Renal pelvis (tissue), 4 donors: ENCODE data around the gene NPR2. TPM values are rescaled to one million over a fixed set of nuclear protein-coding genes. Genes with fewer than 3 reads are reported as not detected.

Experiments
- DNase-seq: peaks from one replicate; pipeline ENCODE4 v3.0.0-alpha.2; 2013
- polyA plus RNA-seq, 3 donors: library from polyadenylated mRNA; unstranded; fragments of 120-200 nt; gene quantifications; one replicate each; pipeline ENCODE4 v1.2.1, GENCODE V29; 2013; ENCODE audit not compliant: insufficient read length in 3 of 3

The NPR2 gene
- polyA plus RNA-seq, 3 donors: 24.5 to 29.4 (median 28.2) TPM

GRCh38 chr9:35828716-35829083 lies 37.3 kb downstream of the NPR2 start, which contains the start of gene FAM221B:
FAM221B (minus strand) TSS chr9:35828732; CDS start chr9:35826161, 2,571 bp downstream.
- DNase-seq: peak; percentile 41

GRCh38 chr9:35829084-35829763 lies 37.8 kb downstream of the NPR2 start, which contains the start of gene TMEM8B:
TMEM8B (plus strand) TSS chr9:35829228; CDS start chr9:35829448, 220 bp downstream.
- peak; percentile 97 for DNase-seq

DNA sequence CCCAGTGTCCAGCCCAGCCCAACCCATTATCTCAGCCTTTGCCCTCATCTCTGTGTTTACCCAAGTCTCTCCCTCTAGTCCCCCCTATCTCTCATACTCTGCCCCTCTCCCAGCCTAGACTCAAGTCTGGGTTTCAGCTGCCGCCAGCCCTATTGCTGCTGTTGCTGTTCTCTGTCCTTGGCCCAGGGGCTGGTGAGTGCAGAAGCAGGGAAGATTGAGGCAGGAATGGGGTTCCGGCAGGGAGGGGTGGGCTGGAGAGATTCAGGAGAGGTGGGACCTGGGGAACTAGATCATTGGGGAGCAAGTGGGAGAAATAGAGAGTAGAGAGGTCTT lies 38.3 kb downstream of the NPR2 start:
- DNase-seq: no peak

DNA sequence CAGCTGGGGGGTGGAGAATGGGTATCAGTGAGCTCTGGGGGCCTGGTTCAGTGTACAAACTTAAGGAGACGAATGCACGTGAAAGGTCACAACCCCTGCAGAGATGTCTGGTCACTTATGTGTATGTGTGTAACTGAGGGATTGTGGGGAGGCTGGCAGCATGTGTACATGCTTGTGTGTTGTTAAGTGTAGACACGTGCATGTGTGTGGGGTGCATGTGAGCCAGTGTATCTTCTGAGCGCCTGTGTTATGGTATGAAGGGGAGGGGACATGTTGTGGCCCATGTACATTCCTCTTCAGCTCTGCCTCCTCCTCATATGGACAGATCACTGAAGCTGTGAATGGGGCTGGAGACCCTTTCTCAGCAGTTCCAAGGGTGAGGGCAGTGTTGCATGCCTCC lies 39.6 kb downstream of the NPR2 start:
- no peak for DNase-seq

GRCh38 chr9:35832814-35833213 lies 41.4 kb downstream of the NPR2 start:
- no peak for DNase-seq

DNA sequence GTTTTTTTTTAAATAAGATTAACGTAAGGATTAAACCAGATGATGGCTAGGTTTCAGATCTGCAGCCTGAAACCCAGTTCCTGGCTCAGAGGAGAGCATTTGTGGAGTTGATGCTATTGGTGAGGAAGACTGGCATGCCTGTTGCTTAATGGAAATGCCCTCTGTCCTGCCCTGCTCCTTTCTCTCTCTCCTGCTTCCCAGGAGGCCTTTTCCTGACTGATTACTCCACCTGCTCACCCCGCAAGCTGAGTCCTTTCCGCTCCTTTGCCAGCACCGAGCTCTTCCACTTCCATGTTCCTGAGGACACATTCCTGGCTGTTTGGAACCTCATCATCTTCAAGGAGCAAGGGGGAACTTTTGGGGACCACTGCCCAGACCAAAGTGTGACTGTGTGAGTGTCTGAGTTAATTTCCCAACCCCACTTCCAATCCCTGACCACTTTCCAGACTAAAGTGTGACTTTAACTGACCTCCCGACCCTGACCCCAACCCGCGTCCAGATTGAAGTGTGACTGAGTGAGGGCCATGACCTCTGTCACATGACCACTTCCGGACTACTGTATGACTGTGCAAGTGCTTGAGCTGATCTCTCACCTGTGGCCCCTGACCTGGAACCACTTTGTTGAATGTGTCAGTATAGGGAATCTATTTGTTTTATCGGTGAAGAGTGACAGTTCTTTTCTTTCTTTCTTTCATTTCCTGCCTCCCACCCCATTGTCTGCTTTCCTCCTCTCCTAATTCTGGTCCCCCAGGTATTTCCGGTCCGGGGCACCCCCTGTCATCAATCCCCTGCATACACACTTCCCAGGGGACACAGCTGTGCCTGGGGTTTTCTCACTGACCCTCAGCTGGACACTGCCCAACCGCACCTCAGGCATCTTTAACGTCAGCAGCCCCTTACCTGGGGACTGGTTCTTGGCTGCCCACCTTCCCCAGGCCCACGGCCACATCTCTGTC lies 43.1 kb downstream of the NPR2 start:
- DNase-seq: no peak

DNA sequence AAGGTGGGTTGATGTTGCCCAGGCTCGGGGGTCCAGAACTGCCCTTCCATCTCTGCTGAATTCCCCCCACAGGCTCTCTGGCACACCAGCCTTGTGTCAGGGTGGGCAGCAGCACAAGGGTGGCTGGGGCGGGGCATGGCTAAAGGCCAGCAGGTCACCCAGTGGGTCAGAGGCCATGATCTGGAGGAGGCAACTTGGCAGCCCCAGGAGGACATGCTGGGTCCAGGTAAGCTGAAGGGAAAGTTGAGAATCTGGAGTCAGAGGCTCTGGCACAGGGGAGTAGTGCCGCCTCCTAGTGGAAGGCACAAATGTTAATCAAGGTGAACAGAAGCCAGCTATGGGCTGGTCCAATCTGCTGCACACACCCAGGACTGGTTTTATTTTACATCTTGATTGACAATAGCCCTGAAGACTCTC lies 43.8 kb downstream of the NPR2 start:
- no peak for DNase-seq

GRCh38 chr9:35835766-35836165 lies 44.4 kb downstream of the NPR2 start:
- no peak for DNase-seq

GRCh38 chr9:35836595-35836994 lies 45.2 kb downstream of the NPR2 start:
- DNase-seq: no peak

GRCh38 chr9:35839926-35840325 lies 48.5 kb downstream of the NPR2 start:
- no peak for DNase-seq

DNA sequence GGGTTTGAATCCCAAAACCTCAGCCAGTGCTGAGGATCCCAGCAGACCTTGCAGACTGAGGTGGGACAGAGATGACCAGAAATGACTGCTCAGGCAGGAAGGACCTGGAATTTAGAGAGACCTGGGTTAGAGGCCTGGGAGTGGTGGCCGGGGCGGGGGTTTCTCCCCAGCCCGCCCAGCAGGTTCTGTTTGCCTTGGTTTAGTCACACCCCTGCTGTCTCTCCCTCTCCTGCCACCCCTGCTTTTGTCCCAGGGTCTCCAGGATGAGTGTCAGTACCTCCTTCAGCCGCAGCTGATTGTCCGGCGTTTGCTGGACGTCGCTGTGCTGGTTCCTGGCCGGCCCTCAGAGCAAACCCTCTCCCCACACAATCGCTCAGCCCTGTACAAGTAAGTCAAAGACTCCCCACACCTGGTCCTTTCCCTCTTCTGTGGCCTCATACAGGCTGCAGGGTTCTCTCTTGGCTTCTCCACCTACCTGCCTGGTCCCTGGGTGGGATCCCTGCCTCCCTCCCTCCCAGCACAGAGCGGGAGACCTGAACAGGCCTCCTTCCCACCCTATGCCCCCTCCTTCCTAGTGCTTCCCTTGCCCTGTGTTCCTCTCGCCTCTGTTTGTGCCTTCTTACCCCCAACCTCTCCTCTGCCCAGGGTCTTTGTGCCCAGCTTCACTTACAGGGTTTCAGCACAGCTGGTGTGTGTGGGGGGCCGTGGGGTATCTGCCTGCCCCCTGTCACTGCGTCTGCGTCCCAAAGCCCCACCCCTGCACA lies 49.7 kb downstream of the NPR2 start:
- no peak for DNase-seq

DNA sequence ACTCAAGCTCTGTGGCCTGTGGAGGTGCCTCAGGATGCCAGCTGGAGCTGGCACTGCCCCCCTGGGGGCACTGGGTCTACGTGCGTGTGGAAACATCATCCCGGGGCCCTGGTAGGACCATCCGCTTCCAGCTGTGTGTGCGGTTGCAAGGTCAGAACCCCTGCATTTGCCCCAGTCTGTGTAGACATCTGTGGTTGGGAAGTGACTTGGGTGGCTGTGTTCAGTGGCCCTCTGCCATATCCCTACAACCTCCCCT lies 50.2 kb downstream of the NPR2 start:
- no peak for DNase-seq

DNA sequence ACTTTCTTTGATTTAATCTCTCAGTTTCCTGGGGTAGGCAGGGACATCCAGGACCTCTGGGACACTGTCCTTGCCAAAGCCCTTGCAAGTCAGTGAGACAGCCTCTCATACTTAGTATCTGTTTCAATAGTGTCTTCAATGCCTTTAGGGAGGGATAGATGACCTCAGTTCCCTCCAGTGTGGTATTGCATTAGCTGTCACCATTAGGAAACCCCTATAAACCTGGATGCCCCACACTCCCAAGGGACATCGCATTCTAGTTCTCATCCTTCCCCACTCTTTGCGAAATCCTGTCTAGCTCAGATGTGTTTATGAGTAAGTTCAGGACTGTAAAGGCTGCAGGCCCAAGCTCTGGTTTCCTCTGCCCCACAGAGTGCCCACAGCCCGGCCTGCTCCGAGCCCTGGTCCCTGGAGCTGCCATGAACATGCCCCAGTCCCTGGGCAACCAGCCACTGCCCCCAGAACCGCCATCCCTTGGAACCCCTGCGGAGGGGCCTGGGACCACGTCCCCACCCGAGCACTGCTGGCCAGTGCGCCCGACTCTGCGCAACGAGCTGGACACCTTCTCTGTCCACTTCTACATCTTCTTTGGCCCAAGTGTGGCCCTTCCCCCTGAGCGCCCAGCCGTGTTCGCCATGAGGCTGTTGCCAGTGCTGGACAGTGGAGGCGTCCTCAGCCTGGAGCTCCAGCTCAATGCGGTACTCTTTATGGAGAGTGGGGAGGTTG lies 50.8 kb downstream of the NPR2 start:
- DNase-seq: no peak

DNA sequence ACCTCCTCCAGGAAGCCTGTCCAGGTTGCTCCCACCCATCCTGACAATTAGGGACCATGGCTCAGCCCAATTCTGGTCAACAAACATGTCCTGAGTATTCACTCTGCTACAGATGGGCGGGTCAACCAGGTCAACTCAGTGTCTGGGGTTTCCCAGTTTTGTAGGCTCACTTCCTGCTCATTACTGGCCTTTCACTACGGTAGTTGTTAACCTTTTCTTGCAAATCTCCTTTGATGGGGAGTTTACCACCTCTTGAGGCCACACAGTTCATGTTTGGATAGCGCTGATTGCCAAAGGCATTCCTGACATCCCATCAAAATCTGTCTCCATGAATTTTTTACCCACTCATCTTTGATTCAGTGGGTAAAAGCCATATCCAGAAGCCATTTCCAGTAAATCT lies 51.4 kb downstream of the NPR2 start:
- no peak for DNase-seq

GRCh38 chr9:35844628-35845270 lies 53.4 kb downstream of the NPR2 start:
- DNase-seq: peak; percentile 60

- no peak for DNase-seq
Measured at GRCh38 chr9:35845824-35846771, 54.7 kb downstream of the NPR2 start.

- no peak for DNase-seq
Measured at GRCh38 chr9:35847792-35848572, 56.6 kb downstream of the NPR2 start.

- no peak for DNase-seq
Measured at GRCh38 chr9:35852267-35852815, 61.0 kb downstream of the NPR2 start.
